GM12878 (cell line): ENCODE data around the gene VSIG10L.

Source experiments
- CTCF ChIP-seq, 3 experiments: IDR thresholded peaks in 2 of 3; conservative IDR thresholded peaks in 1 of 3; 2 replicates each; pipeline ENCODE4 v1.5.1; 2011; ENCODE audit warnings: low read depth in 3 of 3, low read length in 3 of 3, mild to moderate bottlenecking in 3 of 3, control low read depth in 2 of 3, moderate library complexity in 2 of 3, inconsistent platforms in 1 of 3, mixed read lengths in 1 of 3; ENCODE audit not compliant: control insufficient read depth in 2 of 3, insufficient read depth in 1 of 3; ENCODE audit errors: extremely low read depth in 1 of 3
- EZH2 ChIP-seq: IDR thresholded peaks from 2 replicates; pipeline ENCODE4 v1.6.1; 2012; ENCODE audit warnings: low read depth, mild to moderate bottlenecking, control low read depth, inconsistent platforms, low read length, borderline replicate concordance; ENCODE audit not compliant: control insufficient read depth
- GABPA ChIP-seq: IDR thresholded peaks from 2 replicates; pipeline ENCODE4 v1.6.1; 2014; ENCODE audit warnings: antibody characterized with exemption, low read depth, mild to moderate bottlenecking, inconsistent platforms
- HDAC2 ChIP-seq: fragments of 200-600 bp; sonication (generic); IDR thresholded peaks from 2 replicates; pipeline ENCODE4 v1.6.1; 2017
- RELA ChIP-seq: fragments of 450-650 bp; IDR thresholded peaks from 2 replicates; pipeline ENCODE4 v1.8.0; 2014; ENCODE audit warnings: borderline replicate concordance; ENCODE audit not compliant: partially characterized antibody
- SMAD1 ChIP-seq: fragments of 450-650 bp; IDR thresholded peaks from 2 replicates; pipeline ENCODE4 v1.6.1; 2018; ENCODE audit warnings: mild to moderate bottlenecking, low read depth; ENCODE audit not compliant: partially characterized antibody
- YY1 ChIP-seq: IDR thresholded peaks from 2 replicates; pipeline ENCODE4 v1.6.1; 2011; ENCODE audit warnings: low read depth, mild to moderate bottlenecking, low read length
- ZBTB11 ChIP-seq: fragments of 450-650 bp; formaldehyde crosslinking; IDR thresholded peaks from 2 replicates; pipeline ENCODE4 v1.5.0; 2022; ENCODE audit warnings: mild to moderate bottlenecking, missing genetic modification characterization
- ZSCAN29 ChIP-seq: fragments of 450-650 bp; IDR thresholded peaks from 2 replicates; pipeline ENCODE4 v1.6.1; 2017; ENCODE audit warnings: mild to moderate bottlenecking, moderate library complexity

GRCh38 chr19:51382004-51382403, 40.1 kb upstream of the VSIG10L start:
- TF ChIP-seq SMAD1 (no peak), RELA (no peak), ZBTB11 (no peak), ZSCAN29 (no peak), EZH2 (no peak), CTCF (IDR thresholded peaks at IDR 0.05 in 2 of 3, conservative IDR thresholded peaks at IDR 0.05 in 1 of 3; ENCODE audit: control insufficient read depth in 2 of 3, extremely low read depth in 1 of 3, insufficient read depth in 1 of 3, low read depth in 3 of 3, low read length in 3 of 3) (no peak), GABPA (no peak), YY1 (no peak), HDAC2 (no peak)
